ENCODE data around the gene KLRC3.
"Not testable (repeated sequence)": the region's sequence is repeated elsewhere in the genome, so short reads cannot be mapped to it uniquely, and the experiment has no call there.

The KLRC3 gene

GRCh38 chr12:10398168-10398567 is 22.2 kb downstream of the KLRC3 start:
- DNase-seq, result no peak

- DNase-seq, result no peak
These were observed 23.1 kb downstream of the KLRC3 start for GRCh38 chr12:10397296-10397695.

- not testable (repeated sequence) for DNase-seq
These were observed 24.2 kb downstream of the KLRC3 start for GRCh38 chr12:10396176-10396575.

- no peak for DNase-seq
These were observed 24.9 kb downstream of the KLRC3 start for GRCh38 chr12:10395390-10395998.

- DNase-seq, result not testable (repeated sequence)
These were observed 25.8 kb downstream of the KLRC3 start for GRCh38 chr12:10394531-10395152.

GRCh38 chr12:10393291-10393690 is 27.1 kb downstream of the KLRC3 start:
- DNase-seq, result no peak

- DNase-seq, result no peak
These were observed 27.9 kb downstream of the KLRC3 start for GRCh38 chr12:10392394-10392930.

GRCh38 chr12:10390991-10391390 is 29.4 kb downstream of the KLRC3 start:
- not testable (repeated sequence) for DNase-seq

- DNase-seq, result no peak
These were observed 30.5 kb downstream of the KLRC3 start, which contains the start of gene KLRK1 for GRCh38 chr12:10389904-10390303. TSS of gene KLRK1 (minus strand) at chr12:10390041. CDS start at chr12:10388810, 1,231 bp downstream.

GRCh38 chr12:10388624-10389413 is 31.6 kb downstream of the KLRC3 start:
- DNase-seq, result no peak

- DNase-seq, result not testable (repeated sequence)
These were observed 32.9 kb downstream of the KLRC3 start for GRCh38 chr12:10387498-10387897.

- DNase-seq, result no peak
These were observed 33.5 kb downstream of the KLRC3 start for GRCh38 chr12:10386857-10387256.

GRCh38 chr12:10385166-10385613 is 35.2 kb downstream of the KLRC3 start:
- no peak for DNase-seq

GRCh38 chr12:10384191-10384590 is 36.2 kb downstream of the KLRC3 start:
- DNase-seq, result no peak

- no peak for DNase-seq
These were observed 38.3 kb downstream of the KLRC3 start for GRCh38 chr12:10381928-10382628.

- DNase-seq, result not testable (repeated sequence)
These were observed 41.7 kb downstream of the KLRC3 start for GRCh38 chr12:10378737-10379136.

- DNase-seq, result no peak
These were observed 45.8 kb downstream of the KLRC3 start for GRCh38 chr12:10374624-10375018.

GRCh38 chr12:10372559-10372958 is 47.8 kb downstream of the KLRC3 start:
- no peak for DNase-seq

GRCh38 chr12:10371893-10372535 is 48.4 kb downstream of the KLRC3 start:
- DNase-seq, result not testable (repeated sequence)

- no peak for DNase-seq
These were observed 50.6 kb downstream of the KLRC3 start for GRCh38 chr12:10369557-10370415.
